ENCODE results near the gene MILR1.

- TF ChIP-seq POLR2AphosphoS5 (IDR thresholded peaks at IDR 0.05; ENCODE audit: borderline replicate concordance, low read depth, low read length) = no peak
- TF ChIP-seq EZH2 (IDR thresholded peaks at IDR 0.05) = no peak
These were observed 39.4 kb downstream of the MILR1 start for GRCh38 chr17:64488301-64488700.

Measured in SK-N-MC (cell line).